HL-60 (cell line): ENCODE measurements around the gene C20orf204.

Experiments used
- DNase-seq, 2 experiments: peaks; one replicate each; pipeline ENCODE4 v3.0.0-alpha.2; 2010 to 2020; ENCODE audit warnings: low read depth in 1 of 2, low spot score in 1 of 2
- H3K27ac ChIP-seq: fragments of 250-450 bp; sonication (Bioruptor Pico); replicated peaks from 2 replicates; pipeline ENCODE4 v1.5.1; 2020; ENCODE audit warnings: mild to moderate bottlenecking, moderate library complexity
- H3K27me3 ChIP-seq: fragments of 250-450 bp; sonication (Bioruptor Pico); 2 replicates; pipeline ENCODE4 v1.5.1; 2021; ENCODE audit warnings: mild to moderate bottlenecking, moderate library complexity; ENCODE audit not compliant: insufficient read depth, poor library complexity, severe bottlenecking
- H3K4me3 ChIP-seq: replicated peaks from 2 replicates; pipeline ENCODE4 v1.5.1; 2011; ENCODE audit warnings: mild to moderate bottlenecking, control low read depth, low read length; ENCODE audit not compliant: insufficient read depth
- GABPA ChIP-seq: IDR thresholded peaks from 2 replicates; pipeline ENCODE4 v1.6.1; 2012; ENCODE audit warnings: low read depth
- POLR2AphosphoS5 ChIP-seq: IDR thresholded peaks from 2 replicates; pipeline ENCODE4 v1.6.1; 2012; ENCODE audit warnings: low read depth
- SPI1 ChIP-seq: IDR thresholded peaks from 2 replicates; pipeline ENCODE4 v1.6.1; 2012; ENCODE audit warnings: low read depth, mild to moderate bottlenecking, borderline replicate concordance
- TF ChIP-seq, protein P1 (sequence below): IDR thresholded peaks from one replicate; pipeline ENCODE4 v1.5.1; 2011; ENCODE audit warnings: low read length, control low read depth, inconsistent platforms; ENCODE audit not compliant: insufficient read depth
- TF ChIP-seq, protein P2 (sequence below): IDR thresholded peaks from 2 replicates; pipeline ENCODE4 v1.6.1; 2012; ENCODE audit warnings: low read depth; ENCODE audit not compliant: insufficient replicate concordance

C20orf204 gene

DNA sequence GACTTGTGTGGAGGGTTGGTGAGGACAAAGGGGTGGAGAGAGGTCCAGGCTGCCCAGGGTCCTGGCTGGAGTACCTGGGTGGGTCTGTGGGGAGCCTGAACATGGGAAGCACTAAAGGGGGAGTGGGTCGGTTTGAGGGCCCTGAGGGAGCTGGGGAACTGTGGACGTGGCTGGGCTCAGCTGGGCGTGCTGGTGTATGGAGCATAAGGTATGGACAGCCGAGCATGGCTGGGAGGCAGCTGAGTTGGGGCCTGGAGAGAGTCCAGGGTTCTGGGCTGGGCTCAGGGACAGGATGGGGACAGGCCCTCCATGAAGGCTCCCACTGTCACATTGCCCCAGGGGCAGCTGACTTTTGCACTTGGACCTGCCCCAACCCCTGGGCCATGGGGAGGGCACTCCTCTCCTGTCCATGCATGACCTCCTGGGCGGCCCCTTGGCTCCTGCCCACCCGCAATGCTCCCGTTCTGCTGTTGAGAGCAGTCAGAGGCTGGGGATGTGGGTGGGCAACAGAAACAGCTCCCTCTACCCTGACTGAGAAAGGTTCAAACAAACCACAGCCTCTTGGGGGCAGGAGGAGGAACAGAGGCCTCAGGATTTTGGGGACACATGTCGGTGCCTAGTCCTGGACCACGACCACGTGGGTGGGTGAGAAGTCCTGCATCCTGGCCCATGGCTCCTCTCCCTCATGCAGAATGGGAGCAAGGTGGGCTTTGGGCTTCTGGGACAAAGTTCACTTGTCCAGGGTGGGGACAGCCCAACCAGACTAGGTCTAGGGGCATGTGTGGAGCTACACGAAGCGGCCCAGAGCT, 4.5 kb downstream of the C20orf204 start:
- Histone ChIP-seq H3K27me3 (peaks cover 6% of the 10 kb centered on the region), H3K27ac (no peak overlapping the region), H3K4me3 (no peak overlapping the region)
- no peak for TF ChIP-seq GABPA
- no peak for TF ChIP-seq SPI1
- no peak for TF ChIP-seq POLR2AphosphoS5
- TF ChIP-seq, protein P1, sequence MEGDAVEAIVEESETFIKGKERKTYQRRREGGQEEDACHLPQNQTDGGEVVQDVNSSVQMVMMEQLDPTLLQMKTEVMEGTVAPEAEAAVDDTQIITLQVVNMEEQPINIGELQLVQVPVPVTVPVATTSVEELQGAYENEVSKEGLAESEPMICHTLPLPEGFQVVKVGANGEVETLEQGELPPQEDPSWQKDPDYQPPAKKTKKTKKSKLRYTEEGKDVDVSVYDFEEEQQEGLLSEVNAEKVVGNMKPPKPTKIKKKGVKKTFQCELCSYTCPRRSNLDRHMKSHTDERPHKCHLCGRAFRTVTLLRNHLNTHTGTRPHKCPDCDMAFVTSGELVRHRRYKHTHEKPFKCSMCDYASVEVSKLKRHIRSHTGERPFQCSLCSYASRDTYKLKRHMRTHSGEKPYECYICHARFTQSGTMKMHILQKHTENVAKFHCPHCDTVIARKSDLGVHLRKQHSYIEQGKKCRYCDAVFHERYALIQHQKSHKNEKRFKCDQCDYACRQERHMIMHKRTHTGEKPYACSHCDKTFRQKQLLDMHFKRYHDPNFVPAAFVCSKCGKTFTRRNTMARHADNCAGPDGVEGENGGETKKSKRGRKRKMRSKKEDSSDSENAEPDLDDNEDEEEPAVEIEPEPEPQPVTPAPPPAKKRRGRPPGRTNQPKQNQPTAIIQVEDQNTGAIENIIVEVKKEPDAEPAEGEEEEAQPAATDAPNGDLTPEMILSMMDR = no peak
- TF ChIP-seq, protein P2, sequence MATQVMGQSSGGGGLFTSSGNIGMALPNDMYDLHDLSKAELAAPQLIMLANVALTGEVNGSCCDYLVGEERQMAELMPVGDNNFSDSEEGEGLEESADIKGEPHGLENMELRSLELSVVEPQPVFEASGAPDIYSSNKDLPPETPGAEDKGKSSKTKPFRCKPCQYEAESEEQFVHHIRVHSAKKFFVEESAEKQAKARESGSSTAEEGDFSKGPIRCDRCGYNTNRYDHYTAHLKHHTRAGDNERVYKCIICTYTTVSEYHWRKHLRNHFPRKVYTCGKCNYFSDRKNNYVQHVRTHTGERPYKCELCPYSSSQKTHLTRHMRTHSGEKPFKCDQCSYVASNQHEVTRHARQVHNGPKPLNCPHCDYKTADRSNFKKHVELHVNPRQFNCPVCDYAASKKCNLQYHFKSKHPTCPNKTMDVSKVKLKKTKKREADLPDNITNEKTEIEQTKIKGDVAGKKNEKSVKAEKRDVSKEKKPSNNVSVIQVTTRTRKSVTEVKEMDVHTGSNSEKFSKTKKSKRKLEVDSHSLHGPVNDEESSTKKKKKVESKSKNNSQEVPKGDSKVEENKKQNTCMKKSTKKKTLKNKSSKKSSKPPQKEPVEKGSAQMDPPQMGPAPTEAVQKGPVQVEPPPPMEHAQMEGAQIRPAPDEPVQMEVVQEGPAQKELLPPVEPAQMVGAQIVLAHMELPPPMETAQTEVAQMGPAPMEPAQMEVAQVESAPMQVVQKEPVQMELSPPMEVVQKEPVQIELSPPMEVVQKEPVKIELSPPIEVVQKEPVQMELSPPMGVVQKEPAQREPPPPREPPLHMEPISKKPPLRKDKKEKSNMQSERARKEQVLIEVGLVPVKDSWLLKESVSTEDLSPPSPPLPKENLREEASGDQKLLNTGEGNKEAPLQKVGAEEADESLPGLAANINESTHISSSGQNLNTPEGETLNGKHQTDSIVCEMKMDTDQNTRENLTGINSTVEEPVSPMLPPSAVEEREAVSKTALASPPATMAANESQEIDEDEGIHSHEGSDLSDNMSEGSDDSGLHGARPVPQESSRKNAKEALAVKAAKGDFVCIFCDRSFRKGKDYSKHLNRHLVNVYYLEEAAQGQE = no peak
- DNase-seq = no peak

DNA sequence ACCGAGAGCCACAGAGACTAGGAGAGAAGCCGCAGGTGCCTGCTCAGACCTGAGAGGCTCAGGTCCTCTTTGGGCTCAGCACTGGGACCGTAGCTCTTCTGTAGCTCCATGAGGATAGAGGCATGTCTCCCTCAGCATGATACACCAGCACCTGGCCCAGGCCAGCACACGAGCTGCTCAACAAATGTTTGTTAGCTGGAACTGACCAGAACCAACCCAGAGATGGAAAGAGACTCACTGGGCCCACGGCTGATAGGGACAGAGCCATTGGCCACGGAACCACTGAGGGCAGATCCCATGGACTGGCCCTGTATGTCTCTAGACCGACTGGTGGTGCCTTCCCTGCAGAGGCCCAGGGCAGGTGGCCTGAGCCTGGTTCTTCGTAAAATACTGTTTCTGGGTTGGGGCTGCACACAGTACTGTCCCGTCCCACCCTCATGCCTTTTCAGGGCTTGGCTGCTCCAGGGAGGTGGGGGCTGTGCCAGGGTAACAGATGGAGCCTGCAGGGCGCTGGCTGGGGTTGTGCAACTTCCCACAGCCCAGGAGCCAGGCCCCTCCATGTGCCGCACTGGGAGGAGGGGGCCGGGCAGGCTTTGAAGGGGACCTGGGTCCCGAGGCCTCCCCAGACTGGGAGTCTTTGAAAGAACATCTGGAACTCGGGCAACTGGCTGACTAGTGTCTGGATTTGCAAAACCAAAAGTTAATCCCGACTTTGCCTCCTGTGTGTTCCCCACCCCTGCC, 5.2 kb downstream of the C20orf204 start:
- TF ChIP-seq POLR2AphosphoS5 (peak; percentile 36; the same call in 1 of the 2 replicates), GABPA (no peak)
- Histone ChIP-seq H3K27ac (peak overlapping the region; percentile 49), H3K4me3 (peak overlapping the region; percentile 51; the same call in 1 of the 2 replicates), H3K27me3 (peaks cover 6% of the 10 kb centered on the region)
- peak in 1 of 2 experiments; percentile 67 for DNase-seq

DNA sequence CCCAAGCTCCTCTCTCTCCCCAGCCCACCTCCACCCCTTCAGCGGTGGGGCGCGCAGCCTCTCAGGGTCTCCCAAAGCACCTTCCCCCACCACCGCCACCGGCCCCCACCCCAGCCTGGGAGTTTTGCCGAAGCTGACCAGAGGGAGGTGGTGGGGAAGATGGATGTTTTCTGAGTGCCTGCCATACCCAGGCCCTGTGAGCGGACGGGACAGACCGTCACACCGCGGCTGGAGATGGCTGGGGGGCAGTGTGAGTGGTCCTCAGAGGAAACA, 5.7 kb downstream of the C20orf204 start:
- Histone ChIP-seq H3K27me3 (peaks cover 6% of the 10 kb centered on the region), H3K4me3 (peak overlapping the region; percentile 51), H3K27ac (peak overlapping the region; percentile 49)
- no peak for DNase-seq
- TF ChIP-seq, protein P1 = no peak
- no peak for TF ChIP-seq POLR2AphosphoS5
- TF ChIP-seq GABPA = no peak
- TF ChIP-seq SPI1 = no peak
- TF ChIP-seq, protein P2 = no peak

DNA sequence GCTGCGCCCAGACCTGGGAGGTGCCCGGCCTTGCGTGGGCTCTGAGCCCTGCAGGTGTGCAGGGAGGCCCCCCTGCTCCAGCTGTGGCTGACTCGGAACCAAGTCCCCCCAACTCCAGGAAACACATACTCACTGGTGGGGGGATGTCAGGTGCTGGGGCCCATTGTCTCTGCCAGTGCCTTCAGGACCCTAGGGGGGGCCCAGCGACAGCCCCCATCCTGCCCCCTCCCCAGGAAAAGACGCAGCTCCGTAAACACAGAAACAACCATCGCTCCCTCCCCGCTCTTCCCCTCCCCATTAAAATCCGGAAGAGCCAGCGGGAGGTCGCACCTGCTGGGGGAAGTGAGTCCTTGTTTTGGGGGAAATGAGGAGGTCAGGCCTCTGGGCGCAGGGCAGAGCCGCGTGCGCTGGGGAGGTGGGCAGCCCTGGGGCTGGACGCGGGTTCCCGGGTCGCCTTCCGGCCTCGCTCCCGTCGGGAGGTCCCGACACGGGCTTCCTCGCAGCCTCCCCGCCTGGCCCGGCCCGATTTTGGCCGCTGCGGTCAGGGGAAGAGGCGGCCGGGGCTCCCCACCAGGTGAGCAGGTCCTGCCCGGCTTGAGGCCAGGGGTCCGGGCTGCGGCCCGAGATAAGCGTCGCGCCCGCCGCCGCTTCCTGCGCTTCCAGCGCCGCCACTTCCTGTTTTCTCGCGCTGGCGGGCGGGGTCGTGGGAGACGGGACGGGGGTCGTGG, 6.2 kb downstream of the C20orf204 start:
- Histone ChIP-seq H3K27me3 (peaks cover 10% of the 10 kb centered on the region), H3K27ac (peak overlapping the region; percentile 49), H3K4me3 (peak overlapping the region; percentile 51)
- peak in 1 of 2 experiments; percentile 29 for DNase-seq
- TF ChIP-seq GABPA (no peak; the same call in none of the 2 replicates), SPI1 (peak; percentile 89)
